Measurements from ENCODE around the gene PTPRM.

PTPRM gene

GRCh38 chr18:8208716-8209115, 641.6 kb downstream of the PTPRM start:
- no peak for DNase-seq

GRCh38 chr18:8212896-8213780, 646.0 kb downstream of the PTPRM start:
- no peak for DNase-seq

DNA sequence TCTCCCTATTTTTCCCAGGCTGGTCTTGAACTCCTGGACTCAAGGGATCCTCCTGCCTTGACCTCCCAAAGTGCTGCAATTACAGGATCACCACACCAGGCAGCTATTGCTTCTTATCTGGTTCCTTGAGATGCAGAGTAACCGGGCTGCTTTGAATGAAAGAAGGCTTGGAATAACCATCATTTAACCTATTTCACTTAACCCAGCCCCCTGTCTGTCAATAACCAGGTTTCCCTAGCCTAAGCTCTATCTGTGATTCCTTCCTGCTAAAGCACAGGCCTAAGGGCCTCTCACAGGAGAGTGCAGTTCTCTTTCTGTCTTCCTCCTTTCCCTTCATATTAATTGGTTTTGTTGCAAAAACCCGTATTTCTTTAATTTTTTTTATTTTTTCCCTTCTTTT, 648.6 kb downstream of the PTPRM start:
- no peak for DNase-seq

DNA sequence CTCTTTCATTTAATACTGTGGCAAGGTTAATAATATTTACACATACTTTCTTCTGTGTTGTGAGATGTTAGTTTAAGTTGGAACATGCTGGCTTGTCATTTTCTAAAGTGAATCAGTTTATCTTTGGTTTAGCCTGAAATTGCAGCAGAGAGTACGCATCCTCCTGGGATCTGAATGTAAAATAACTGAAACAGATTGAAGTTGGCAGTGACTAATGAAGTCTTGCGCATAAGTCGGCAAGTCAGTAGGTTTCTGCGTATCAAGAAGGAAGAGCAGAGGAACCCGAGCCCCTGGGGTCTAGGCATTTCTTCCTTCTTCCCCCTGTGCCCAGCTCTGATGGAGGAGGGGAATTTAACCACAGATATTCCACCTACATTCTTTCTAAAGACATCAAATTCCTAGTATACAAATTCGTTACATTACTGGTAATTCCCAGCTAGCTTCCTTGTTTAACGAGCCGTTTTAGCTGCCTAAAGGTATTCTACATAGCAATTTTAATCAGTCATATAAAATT, 650.0 kb downstream of the PTPRM start:
- DNase-seq = no peak

DNA sequence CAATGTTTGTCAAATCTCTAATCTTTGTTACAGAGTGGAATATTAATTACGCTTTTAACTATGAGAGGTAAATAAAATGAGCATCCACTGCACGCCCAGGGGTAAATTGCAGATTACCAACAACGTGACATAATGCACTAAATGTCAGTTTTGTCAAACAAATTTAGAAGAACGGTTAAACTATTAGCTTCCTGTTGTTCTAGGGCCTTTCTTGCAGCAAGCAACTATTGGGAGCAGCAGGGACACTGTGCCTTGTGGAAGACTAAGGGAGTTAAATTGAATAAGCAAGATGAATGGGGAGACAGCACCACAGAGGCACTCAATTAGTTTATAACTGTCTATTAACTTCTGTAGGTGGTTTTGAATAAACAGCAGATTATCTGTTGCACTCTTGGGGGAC, 651.1 kb downstream of the PTPRM start:
- DNase-seq = no peak

- DNase-seq = no peak
These were observed 654.3 kb downstream of the PTPRM start for GRCh38 chr18:8221452-8221851.

GRCh38 chr18:8224576-8224975, 657.5 kb downstream of the PTPRM start:
- no peak for DNase-seq

DNA sequence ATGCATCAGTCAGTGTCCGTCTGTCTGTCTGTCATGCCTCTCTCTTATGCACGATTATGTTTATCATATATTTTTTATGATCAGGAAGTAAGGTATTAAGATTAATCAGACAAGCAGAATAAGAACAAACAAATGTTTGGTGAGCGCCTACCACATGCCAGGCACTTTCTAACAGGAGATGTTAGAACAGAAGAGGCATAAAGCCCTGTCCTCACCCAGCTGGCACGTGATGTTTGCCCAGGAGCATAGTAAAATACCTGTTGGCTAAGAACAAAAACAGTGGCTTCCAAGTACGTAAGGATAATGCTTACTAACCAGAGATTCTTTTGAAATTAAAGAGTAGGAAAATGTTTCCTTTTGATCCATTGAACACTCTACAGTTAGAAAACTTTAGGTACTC, 661.9 kb downstream of the PTPRM start:
- DNase-seq = no peak

GRCh38 chr18:8229787-8230186, 662.7 kb downstream of the PTPRM start:
- no peak for DNase-seq

DNA sequence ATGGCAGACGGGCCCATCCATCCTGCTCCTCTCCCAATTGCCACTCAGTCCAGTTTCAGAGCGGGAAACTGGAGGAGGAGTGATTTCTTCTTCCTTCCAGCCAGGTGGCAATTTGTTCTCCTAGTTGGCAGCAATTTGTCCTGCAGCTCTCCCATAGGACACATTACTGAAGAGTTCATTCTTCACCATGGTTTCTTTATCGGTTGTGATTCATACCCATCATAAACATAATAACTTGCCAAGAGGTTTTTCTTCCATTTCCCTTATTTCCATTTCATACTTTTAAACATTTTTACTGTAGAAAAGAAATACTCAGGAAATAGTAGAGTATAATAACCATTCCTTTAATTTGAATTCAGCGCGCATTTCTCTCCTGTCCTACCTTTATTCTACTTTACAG, 664.2 kb downstream of the PTPRM start:
- DNase-seq = no peak

DNA sequence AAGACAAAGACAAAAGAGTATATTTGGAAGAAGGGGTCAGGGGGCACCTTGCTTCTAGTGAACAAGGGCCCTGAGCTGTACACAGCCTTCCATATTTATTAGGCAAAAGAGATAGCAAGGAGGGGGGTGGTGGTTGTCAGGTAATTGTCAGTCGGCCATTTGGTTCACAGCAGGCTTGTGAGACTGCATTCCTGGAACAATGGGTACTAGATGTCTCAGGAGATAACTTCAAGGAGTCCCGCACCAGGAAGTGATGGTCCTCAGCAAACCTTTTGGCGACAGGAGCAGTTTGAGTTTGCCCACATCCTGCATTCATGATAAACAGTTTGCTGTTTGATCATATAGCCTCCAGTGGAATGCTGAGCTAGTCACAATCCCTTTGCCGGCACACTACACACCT, 665.7 kb downstream of the PTPRM start:
- DNase-seq = no peak

- DNase-seq = no peak
These were observed 668.8 kb downstream of the PTPRM start for GRCh38 chr18:8235894-8236293.

DNA sequence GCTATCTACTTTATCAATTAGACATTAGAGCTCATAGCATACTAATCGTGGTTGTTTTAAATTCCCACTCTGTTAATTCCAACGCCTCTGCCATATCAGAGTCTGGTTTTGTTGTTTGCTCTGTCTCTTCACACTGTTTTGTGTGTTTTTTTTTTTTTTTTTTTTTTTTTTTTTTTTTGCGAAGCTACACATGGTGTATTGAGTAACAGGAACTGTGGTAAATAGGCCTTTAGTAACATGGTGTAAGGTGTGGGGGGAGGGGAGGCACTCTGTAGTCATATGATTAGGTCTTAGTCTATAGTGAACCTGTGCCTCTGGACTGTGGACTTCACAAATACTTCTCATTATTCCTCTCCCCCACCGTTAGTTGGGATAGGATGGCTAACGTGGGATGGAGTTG, 671.4 kb downstream of the PTPRM start:
- DNase-seq = no peak

DNA sequence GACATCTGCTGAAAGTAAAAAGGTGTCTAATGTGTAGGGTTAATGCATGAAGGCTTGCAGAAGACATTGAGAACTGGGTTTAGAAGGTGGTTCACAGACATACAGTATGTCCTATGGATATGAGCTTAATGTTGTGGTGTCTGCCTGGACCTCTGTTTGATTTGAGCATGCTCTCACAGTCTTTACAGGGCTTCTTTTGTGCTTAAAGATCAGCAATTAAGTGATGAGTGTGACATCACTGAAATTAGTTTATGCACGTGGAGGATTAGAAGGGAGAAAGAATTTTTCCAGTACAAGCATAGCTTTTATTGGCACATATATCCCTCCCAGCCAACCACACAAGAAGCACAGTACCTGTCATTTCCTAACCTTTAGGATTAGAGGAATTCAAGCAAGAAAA, 674.6 kb downstream of the PTPRM start:
- no peak for DNase-seq

DNA sequence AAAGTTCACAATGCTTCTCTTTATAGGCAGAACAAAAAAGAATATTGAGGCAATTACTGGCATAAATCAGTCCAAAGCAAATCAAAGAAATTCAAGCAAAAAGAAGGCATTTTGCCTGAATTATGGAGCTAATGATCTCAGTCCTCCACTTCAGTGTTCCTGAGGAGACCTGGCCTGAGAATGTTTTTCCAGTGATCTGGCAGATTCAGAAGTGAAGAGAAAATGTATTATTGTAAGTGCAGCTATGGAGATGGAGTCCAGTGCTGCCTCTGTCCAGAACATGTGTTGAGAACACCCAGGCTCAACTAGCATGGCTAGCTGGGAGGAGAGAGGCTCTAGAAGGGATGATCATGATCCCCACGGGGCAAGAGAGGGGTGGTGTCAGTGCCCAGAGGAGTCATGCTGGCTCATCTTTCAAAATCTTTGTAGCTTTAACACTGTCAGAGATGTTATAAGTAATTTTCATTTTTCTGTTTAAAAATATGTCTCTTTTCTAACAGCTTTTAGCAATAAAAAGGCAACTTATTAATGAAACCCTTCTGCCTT, 675.1 kb downstream of the PTPRM start:
- no peak for DNase-seq

GRCh38 chr18:8247700-8248099, 680.6 kb downstream of the PTPRM start:
- DNase-seq = no peak

DNA sequence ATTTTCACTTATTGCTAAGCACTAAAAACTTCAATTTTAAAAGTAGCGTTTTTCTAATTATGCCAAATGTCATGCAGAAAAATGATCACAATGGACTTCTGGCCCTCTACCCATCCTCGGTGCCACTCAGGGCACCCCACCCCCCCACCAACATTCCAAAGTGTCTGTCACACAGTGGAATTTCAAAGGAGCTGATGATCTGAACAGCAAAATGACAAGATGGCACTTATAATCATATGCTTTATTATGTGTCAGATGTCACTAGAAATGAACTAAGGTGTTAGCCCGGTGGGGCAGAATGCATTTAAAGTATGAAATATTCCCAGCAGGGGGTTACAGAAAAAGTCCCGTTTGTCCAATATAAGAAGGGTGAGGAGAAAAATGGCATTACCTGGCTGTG, 681.5 kb downstream of the PTPRM start:
- no peak for DNase-seq

GRCh38 chr18:8249811-8250210, 682.7 kb downstream of the PTPRM start:
- no peak for DNase-seq

- DNase-seq = no peak
These were observed 685.3 kb downstream of the PTPRM start for GRCh38 chr18:8252371-8252770.

- DNase-seq = no peak
These were observed 686.8 kb downstream of the PTPRM start for GRCh38 chr18:8253944-8254343.

- DNase-seq = no peak
These were observed 687.5 kb downstream of the PTPRM start for GRCh38 chr18:8254654-8255053.

DNA sequence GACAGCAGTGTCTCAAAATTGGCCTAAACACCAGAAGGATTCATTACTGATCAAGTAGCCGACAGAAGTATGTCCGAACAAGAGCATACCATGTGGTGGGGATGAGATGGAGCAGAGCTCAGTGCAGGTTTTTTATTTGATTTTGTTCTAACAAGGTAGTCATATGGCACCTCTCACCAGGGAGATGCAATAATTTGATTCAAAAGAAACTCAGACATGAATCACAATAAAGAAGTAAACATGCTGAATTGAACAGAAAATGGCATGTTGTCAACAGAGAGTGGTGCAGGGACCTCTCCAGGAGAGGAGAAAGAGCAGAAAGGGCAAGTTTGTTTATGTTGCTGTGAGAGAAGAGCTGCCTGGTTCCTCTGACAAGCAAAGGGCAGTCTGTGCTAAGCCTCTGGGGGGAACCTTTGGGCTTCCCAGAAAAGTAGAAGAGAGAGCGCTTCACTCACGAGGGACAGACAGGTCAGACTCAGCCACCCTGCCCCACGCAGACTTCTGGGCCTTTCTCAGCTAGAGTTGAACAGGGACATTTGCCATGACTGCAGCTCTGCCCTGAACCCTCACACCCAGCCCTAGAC, 690.8 kb downstream of the PTPRM start:
- DNase-seq = no peak

DNA sequence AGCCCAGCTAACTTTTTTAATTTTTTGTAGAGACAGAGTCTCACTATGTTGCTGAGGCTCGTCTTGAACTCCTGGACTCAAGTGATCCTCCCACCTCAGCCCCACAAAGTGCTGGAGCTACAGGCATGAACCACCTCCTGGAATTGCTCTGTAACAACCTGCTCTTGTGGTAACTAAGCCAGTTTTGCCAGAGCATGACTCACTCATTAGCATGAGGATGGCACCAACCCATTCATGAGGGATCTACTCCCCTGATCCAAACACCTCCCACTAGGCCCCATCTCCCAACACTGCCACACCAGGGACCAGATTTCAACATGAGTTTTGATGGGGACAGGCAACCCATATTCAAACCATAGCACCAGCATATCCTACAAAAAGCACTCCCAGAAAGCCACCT, 693.2 kb downstream of the PTPRM start:
- no peak for DNase-seq

DNA sequence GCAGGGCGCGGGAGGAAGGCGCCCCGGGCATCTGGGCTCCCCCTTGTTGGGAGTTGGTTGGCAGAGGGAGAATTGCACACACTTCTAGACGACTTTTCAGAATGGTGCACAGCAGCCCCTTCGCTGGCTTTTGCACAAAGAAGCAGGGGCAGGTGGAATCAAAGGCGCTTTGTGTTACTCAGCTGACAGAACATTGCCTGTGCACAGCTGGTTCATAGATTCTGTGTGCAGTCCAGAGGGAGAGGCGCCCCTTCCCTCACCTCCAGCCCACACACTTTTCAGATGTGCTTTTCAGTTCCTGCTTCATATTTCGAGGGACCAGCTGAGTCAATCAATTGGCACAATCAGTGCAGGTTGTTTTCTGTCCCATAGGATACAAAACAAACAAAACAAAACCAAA, 693.7 kb downstream of the PTPRM start:
- DNase-seq = no peak
